Epidermal melanocyte (primary cell): Measurements from ENCODE around the gene NFATC2IP.
"Not testable (repeated sequence)": the region's sequence is repeated elsewhere in the genome, so short reads cannot be mapped to it uniquely, and the experiment has no call there.

Experiments
- DNase-seq: peaks from one replicate; pipeline ENCODE4 v3.0.0; 2011; ENCODE audit warnings: low spot score; ENCODE audit not compliant: insufficient read length

The NFATC2IP gene

GRCh38 chr16:28967156-28967555 is 16.4 kb downstream of the NFATC2IP start:
- DNase-seq: no peak

GRCh38 chr16:28969696-28970095 is 19.0 kb downstream of the NFATC2IP start:
- DNase-seq: not testable (repeated sequence)

DNA sequence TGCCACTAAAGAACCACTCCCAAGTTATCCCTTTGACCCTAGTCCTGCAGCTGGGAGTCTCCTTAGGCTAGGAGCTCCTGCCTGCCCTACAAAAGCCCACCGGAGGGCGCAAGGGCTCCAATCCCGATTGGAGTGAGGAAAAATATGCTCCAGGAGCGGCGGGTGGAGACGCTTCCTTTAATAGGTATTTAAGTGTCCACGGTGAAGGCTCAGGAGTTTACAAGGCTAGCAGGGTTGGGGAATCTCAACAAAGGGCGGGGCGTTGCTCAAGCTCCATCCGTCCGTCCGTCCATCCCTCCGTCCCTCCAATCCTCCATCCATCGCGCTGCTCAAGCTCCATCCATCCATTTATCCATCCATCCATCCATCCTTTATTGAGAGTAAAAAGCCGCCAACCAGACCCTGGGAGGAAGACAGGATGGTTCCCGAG is 23.3 kb downstream of the NFATC2IP start:
- DNase-seq: peak; percentile 57

DNA sequence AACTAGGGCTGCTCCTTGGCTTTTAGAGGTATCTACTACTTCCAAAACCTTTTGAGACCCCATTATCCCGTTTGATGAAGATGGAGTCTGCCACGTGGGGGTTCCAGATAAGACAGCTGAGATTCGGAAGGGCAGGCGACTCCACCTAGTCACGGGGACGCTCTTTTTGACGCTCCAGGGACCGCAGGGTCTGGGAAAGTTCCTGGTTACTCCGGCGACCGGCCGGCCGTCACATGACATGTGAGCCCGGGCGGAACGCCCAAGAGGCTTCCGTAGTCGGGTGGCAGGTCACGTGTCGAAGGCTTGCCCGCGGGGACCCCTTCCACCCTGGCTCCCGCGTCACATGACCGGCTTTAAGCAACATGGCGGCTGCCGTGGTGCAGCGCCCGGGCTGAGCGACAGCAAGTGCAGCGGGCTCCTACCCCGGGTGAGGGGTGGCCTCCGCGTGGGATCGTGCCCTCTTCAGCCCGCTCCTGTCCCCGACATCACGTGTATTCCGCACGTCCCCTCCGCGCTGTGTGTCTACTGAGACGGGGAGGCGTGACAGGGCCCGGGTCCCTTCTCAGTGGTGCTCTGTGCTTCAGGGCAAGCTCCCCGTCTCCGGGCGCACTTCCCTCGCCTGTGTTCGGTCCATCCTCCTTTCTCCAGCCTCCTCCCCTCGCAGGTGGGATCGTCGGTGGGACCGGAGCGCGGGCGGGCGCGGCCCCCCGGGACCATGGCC is 23.9 kb downstream of the NFATC2IP start, which contains the start of gene SPNS1:
SPNS1 (plus strand) TSS at position 342 of the 721 bp plus-strand sequence; CDS start at position 716, 374 bp downstream.
- DNase-seq: peak; percentile 98

DNA sequence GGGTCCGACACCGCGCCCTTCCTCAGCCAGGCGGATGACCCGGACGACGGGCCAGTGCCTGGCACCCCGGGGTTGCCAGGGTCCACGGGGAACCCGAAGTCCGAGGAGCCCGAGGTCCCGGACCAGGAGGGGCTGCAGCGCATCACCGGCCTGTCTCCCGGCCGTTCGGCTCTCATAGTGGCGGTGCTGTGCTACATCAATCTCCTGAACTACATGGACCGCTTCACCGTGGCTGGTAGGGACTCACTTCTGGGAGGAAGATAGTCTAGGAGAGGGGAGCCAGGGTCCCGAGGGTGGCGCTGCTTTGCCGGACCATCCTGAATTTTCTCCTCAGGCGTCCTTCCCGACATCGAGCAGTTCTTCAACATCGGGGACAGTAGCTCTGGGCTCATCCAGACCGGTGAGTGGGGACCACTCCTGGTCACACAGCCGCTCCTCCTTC is 24.4 kb downstream of the NFATC2IP start:
- no peak for DNase-seq

GRCh38 chr16:28977703-28978662 is 27.2 kb downstream of the NFATC2IP start:
- no peak for DNase-seq

GRCh38 chr16:28980330-28980729 is 29.6 kb downstream of the NFATC2IP start:
- not testable (repeated sequence) for DNase-seq

- no peak for DNase-seq
Measured at GRCh38 chr16:28980929-28981328, 30.2 kb downstream of the NFATC2IP start.

- no peak for DNase-seq
Measured at GRCh38 chr16:28981517-28981916, 30.8 kb downstream of the NFATC2IP start.

DNA sequence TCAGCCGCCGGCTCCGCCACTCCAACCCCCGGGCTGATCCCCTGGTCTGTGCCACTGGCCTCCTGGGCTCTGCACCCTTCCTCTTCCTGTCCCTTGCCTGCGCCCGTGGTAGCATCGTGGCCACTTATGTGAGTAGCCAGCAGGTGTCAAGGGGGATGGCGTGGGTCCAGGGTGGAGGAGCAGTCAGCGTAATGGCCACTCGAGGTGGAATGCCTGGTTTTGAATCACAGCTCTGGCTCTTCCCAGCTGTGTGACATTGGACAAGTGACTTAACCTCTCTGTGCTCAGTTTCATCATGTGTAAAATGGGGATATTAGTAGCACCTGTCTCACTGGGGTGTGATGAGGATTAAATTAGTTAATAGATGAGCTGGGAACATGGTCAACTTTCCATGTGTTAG is 31.7 kb downstream of the NFATC2IP start:
- no peak for DNase-seq

DNA sequence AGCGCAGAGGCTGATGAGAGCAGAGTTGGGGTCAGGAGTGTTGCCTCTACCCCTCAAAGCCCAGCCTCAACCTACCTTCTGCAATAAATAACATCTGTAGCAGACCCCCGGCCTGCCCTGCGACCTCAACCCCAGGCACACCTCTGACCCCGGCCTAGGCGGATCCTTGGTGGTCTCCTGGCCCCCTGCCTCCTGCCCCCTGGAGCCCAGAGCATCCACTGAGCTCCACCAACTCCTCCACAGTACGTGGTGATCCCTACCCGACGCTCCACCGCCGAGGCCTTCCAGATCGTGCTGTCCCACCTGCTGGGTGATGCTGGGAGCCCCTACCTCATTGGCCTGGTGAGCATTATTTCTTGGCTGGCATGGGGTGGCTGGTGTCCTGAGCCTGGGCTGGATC is 32.2 kb downstream of the NFATC2IP start:
- no peak for DNase-seq

DNA sequence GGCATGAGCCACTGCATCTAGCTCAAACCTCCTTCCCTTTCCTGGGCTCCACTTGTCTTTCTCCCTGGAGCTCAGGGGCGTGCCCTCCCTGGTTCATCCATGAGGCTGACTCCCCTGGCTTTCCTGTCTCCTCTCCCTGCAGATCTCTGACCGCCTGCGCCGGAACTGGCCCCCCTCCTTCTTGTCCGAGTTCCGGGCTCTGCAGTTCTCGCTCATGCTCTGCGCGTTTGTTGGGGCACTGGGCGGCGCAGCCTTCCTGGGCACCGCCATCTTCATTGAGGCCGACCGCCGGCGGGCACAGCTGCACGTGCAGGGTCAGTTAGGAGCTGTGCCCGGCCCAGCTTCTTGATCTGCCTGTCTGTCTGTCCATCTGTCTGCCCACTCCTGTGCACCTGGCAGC is 32.9 kb downstream of the NFATC2IP start:
- no peak for DNase-seq

DNA sequence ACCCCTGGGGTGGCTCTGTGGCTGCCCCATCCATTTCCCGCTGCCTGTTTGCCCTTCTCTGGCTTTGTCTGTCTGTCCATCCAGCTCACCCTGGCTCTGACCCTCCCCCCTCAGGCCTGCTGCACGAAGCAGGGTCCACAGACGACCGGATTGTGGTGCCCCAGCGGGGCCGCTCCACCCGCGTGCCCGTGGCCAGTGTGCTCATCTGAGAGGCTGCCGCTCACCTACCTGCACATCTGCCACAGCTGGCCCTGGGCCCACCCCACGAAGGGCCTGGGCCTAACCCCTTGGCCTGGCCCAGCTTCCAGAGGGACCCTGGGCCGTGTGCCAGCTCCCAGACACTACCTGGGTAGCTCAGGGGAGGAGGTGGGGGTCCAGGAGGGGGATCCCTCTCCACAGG is 33.4 kb downstream of the NFATC2IP start:
- DNase-seq: no peak

- no peak for DNase-seq
Measured at GRCh38 chr16:28984619-28985135, 33.9 kb downstream of the NFATC2IP start, which contains the start of gene LAT. LAT (plus strand) TSS chr16:28985052; CDS start chr16:28985418, 366 bp downstream.

DNA sequence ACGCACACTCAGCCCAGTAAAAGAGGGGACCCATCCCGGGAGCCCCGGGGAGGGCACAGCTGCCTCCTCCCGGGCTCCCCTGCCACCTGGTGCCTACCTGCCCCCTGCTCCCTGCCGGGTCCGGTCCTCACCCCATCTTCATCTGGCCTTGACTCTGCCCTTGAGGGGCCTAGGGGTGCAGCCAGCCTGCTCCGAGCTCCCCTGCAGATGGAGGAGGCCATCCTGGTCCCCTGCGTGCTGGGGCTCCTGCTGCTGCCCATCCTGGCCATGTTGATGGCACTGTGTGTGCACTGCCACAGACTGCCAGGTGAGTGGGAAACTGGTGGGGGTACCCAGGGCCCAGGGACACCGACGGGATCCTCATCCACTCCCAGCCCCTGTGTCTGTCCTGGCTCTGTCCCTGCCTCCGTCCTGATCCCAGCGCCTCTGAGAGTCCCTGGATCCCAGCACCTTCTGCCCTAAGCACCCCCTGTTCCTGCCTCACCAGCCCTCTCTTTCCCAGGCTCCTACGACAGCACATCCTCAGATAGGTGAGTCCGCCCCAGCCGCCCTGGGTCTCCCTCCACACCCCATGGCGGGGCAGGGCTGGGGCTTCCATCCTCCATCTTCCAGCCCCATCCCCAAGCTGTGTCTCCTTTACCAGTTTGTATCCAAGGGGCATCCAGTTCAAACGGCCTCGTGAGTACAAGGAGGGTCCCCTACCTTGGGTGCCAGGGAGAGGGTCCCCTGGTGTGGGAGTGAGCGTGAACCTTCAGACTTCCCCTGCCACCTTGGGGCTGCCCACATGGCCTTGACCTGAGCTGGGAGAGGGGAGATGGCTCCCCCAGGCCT is 34.7 kb downstream of the NFATC2IP start:
- no peak for DNase-seq

GRCh38 chr16:28986046-28986445 is 35.3 kb downstream of the NFATC2IP start:
- DNase-seq: no peak

DNA sequence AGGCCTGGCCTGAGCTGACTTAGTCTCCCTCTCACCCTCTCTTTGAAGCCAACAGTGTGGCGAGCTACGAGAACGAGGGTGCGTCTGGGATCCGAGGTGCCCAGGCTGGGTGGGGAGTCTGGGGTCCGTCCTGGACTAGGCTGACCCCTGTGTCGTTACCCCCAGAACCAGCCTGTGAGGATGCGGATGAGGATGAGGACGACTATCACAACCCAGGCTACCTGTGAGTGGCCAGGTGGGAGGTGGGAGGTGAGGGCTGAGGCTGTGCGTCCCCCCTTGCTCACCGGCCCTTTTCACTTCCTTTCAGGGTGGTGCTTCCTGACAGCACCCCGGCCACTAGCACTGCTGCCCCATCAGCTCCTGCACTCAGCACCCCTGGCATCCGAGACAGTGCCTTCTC is 35.8 kb downstream of the NFATC2IP start:
- DNase-seq: no peak

DNA sequence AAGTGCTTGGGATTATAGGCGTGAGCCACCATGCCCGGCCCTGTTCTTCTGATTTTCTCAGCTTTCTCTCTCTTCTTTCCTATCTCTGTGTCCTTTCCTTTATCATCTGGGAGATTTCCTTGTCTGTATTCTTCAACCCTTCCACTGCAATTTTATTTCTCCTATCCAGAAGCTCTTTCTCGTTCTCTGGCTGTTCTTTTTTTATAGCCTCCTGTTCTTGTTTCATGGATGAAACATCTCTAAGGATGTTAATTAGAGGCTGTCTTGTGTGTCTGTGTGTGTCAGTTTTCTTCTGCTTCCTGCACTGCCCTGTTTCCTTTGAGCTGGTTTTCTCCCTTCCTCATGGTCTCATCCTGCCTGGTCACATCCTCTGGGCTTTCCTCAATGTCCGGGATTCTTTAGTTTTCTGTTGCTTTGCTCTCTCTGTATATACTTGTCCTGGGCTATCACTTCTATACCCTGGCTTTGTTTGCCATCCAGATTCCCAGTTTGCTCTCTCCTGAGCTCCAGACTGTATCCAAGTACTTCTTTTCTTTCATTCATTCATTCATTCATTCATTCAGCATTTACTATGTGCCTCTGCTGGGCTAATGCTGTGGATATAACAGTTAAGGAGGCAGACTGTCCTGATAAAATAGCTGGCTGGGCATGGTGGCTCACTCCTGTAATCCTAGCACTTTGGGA is 36.6 kb downstream of the NFATC2IP start:
- no peak for DNase-seq

- no peak for DNase-seq
Measured at GRCh38 chr16:28989363-28989762, 38.6 kb downstream of the NFATC2IP start.

DNA sequence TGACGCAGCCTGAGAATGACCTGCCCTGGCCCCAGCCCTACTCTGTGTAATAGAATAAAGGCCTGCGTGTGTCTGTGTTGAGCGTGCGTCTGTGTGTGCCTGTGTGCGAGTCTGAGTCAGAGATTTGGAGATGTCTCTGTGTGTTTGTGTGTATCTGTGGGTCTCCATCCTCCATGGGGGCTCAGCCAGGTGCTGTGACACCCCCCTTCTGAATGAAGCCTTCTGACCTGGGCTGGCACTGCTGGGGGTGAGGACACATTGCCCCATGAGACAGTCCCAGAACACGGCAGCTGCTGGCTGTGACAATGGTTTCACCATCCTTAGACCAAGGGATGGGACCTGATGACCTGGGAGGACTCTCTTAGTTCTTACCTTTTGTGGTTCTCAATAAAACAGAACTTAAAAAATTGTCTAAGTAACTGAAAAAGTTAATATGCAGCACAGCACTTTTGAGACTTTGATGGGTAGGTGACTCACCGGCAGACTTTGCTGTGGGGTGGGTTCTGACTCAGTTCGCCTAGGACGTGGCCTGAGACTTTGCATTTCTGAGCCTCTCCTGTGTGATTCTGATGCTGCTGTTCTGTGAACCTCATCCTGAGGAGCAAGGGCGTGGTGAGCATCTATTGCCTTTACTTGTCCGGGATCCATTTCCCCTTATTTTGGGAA is 39.8 kb downstream of the NFATC2IP start:
- DNase-seq: no peak
